ENCODE measurements around the gene PRKAB1. TPM values are rescaled to one million over a fixed set of nuclear protein-coding genes. Genes with fewer than 3 reads are reported as not detected.

PRKAB1 gene
- total and polyA plus RNA-seq, 9 of the 15 experiments (the other 6 are each of a cell fraction or from before 2014, with no cell fraction given) = 32.6 to 94.2 (median 63.8) TPM

GRCh38 chr12:119661882-119662281, 6.1 kb upstream of the PRKAB1 start (continued):
- TF ChIP-seq RREB1 (CRISPR knock-in tag; IDR thresholded peaks at IDR 0.05) = no peak
- no peak for TF ChIP-seq CREBBP (IDR thresholded peaks at IDR 0.05; ENCODE audit: low read depth, low read length)
- no peak for TF ChIP-seq SP1 (CRISPR knock-in tag; IDR thresholded peaks at IDR 0.05)
- no peak for TF ChIP-seq SIRT6 (IDR thresholded peaks at IDR 0.05; ENCODE audit: low read depth, low read length)
- TF ChIP-seq PHF8 (IDR thresholded peaks at IDR 0.05; ENCODE audit: borderline replicate concordance, low read length) = no peak
- no peak for TF ChIP-seq DACH1 (IDR thresholded peaks at IDR 0.05; ENCODE audit: partially characterized antibody)
- no peak for TF ChIP-seq ZC3H4 (CRISPR knock-in tag; IDR thresholded peaks at IDR 0.05; ENCODE audit: borderline replicate concordance)
- no peak for TF ChIP-seq TAF1 (IDR thresholded peaks at IDR 0.05; ENCODE audit: control insufficient read depth, extremely low read depth, insufficient read depth, low read length, severe bottlenecking)
- TF ChIP-seq NFIC (IDR thresholded peaks at IDR 0.05) = peak; percentile 42
- no peak for TF ChIP-seq POLR2H (tag; IDR thresholded peaks at IDR 0.05; ENCODE audit: low read depth)
- TF ChIP-seq ESRRB (CRISPR knock-in tag; IDR thresholded peaks at IDR 0.05; ENCODE audit: borderline replicate concordance) = no peak
- no peak for TF ChIP-seq TBL1XR1 (IDR thresholded peaks at IDR 0.05; ENCODE audit: low read length in 2 of 2)
- TF ChIP-seq KLF16 (IDR thresholded peaks at IDR 0.05) = peak; percentile 62; the same call in 1 of the 2 replicates
- TF ChIP-seq, protein P1, sequence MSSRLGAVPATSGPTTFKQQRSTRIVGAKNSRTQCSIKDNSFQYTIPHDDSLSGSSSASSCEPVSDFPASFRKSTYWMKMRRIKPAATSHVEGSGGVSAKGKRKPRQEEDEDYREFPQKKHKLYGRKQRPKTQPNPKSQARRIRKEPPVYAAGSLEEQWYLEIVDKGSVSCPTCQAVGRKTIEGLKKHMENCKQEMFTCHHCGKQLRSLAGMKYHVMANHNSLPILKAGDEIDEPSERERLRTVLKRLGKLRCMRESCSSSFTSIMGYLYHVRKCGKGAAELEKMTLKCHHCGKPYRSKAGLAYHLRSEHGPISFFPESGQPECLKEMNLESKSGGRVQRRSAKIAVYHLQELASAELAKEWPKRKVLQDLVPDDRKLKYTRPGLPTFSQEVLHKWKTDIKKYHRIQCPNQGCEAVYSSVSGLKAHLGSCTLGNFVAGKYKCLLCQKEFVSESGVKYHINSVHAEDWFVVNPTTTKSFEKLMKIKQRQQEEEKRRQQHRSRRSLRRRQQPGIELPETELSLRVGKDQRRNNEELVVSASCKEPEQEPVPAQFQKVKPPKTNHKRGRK (tag; IDR thresholded peaks at IDR 0.05) = no peak
- no peak for TF ChIP-seq ZBTB17 (CRISPR knock-in tag; IDR thresholded peaks at IDR 0.05)
- TF ChIP-seq ZNF232 (CRISPR knock-in tag; IDR thresholded peaks at IDR 0.05) = no peak
- TF ChIP-seq, protein P2, sequence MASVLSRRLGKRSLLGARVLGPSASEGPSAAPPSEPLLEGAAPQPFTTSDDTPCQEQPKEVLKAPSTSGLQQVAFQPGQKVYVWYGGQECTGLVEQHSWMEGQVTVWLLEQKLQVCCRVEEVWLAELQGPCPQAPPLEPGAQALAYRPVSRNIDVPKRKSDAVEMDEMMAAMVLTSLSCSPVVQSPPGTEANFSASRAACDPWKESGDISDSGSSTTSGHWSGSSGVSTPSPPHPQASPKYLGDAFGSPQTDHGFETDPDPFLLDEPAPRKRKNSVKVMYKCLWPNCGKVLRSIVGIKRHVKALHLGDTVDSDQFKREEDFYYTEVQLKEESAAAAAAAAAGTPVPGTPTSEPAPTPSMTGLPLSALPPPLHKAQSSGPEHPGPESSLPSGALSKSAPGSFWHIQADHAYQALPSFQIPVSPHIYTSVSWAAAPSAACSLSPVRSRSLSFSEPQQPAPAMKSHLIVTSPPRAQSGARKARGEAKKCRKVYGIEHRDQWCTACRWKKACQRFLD (CRISPR knock-in tag; IDR thresholded peaks at IDR 0.05) = no peak
- 0 out of 2 replicates have a peak, but pooled peaks have one; percentile 26 for TF ChIP-seq SMARCC2 (IDR thresholded peaks at IDR 0.05; ENCODE audit: low read depth)
- no peak for TF ChIP-seq HOXB6 (CRISPR knock-in tag; IDR thresholded peaks at IDR 0.05; ENCODE audit: borderline replicate concordance)
- TF ChIP-seq SP2 (IDR thresholded peaks at IDR 0.05; ENCODE audit: extremely low read depth, low read depth, low read length, poor library complexity, severe bottlenecking) = no peak
- TF ChIP-seq NFRKB (IDR thresholded peaks at IDR 0.05; ENCODE audit: low read depth) = no peak
- TF ChIP-seq SPI1 (IDR thresholded peaks at IDR 0.05; ENCODE audit: borderline replicate concordance, low read depth, low read length) = peak; percentile 57; the same call in 1 of the 2 replicates

Measured in K562 (cell line).